Fibroblast of lung (primary cell): Measurements from ENCODE around the gene C3. TPM values are rescaled to one million over a fixed set of nuclear protein-coding genes. Genes with fewer than 3 reads are reported as not detected.
"Not testable (repeated sequence)": the region's sequence is repeated elsewhere in the genome, so short reads cannot be mapped to it uniquely, and the experiment has no call there.

Experiments
- DNase-seq, 2 donors: peaks; one replicate each; pipeline versions ENCODE4 v3.0.0 to v3.0.0-alpha.2; 2010; ENCODE audit warnings: low read depth in 2 of 2
- H2AFZ ChIP-seq: 2 replicates; pipeline ENCODE4 v1.5.1; 2012; ENCODE audit warnings: low read length, control low read depth, inconsistent platforms
- H3K27ac ChIP-seq: 2 replicates; pipeline ENCODE4 v1.5.1; 2011; ENCODE audit warnings: low read length, control low read depth; ENCODE audit not compliant: insufficient read depth
- H3K27me3 ChIP-seq: 2 replicates; pipeline ENCODE4 v1.5.1; 2011; ENCODE audit warnings: mild to moderate bottlenecking, low read length; ENCODE audit not compliant: control insufficient read depth, insufficient read depth
- H3K36me3 ChIP-seq: 2 replicates; pipeline ENCODE4 v1.5.1; 2011; ENCODE audit warnings: low read length; ENCODE audit not compliant: control insufficient read depth, insufficient read depth
- H3K4me1 ChIP-seq: 2 replicates; pipeline ENCODE4 v1.5.1; 2011; ENCODE audit warnings: low read length; ENCODE audit not compliant: control insufficient read depth, insufficient read depth; ENCODE audit errors: extremely low read depth
- H3K4me2 ChIP-seq: 2 replicates; pipeline ENCODE4 v1.5.1; 2011; ENCODE audit warnings: low read length, control low read depth; ENCODE audit not compliant: insufficient read depth; ENCODE audit errors: extremely low read depth
- H3K4me3 ChIP-seq, 4 experiments: fragments of 200-600 bp in 1 of 4; sonication (generic) in 1 of 4; replicated peaks in 1 of 4; 2 replicates each; pipeline ENCODE4 v1.5.1; 2011 to 2016; ENCODE audit warnings: low read length in 4 of 4, low read depth in 3 of 4, mild to moderate bottlenecking in 3 of 4, control low read depth in 2 of 4, inconsistent platforms in 1 of 4, mixed read lengths in 1 of 4; ENCODE audit not compliant: insufficient read depth in 1 of 4; ENCODE audit errors: control extremely low read depth in 1 of 4
- H3K79me2 ChIP-seq: 2 replicates; pipeline ENCODE4 v1.5.1; 2012; ENCODE audit warnings: mild to moderate bottlenecking, low read length, inconsistent platforms; ENCODE audit not compliant: control insufficient read depth, insufficient read depth
- H3K9ac ChIP-seq: 2 replicates; pipeline ENCODE4 v1.5.1; 2011; ENCODE audit warnings: mild to moderate bottlenecking, low read length, control low read depth; ENCODE audit not compliant: insufficient read depth
- H3K9me3 ChIP-seq: 2 replicates; pipeline ENCODE4 v1.5.1; 2012; ENCODE audit warnings: low read depth, low read length; ENCODE audit not compliant: control insufficient read depth, insufficient read depth
- H4K20me1 ChIP-seq: 2 replicates; pipeline ENCODE4 v1.5.1; 2011; ENCODE audit warnings: low read length; ENCODE audit not compliant: control insufficient read depth, insufficient read depth; ENCODE audit errors: extremely low read depth
- EZH2 ChIP-seq: IDR thresholded peaks from 2 replicates; pipeline ENCODE4 v1.5.1; 2012; ENCODE audit warnings: low read length, control low read depth, mild to moderate bottlenecking; ENCODE audit errors: missing control alignments
- polyA plus RNA-seq, 2 donors: library from polyadenylated mRNA; depleted of rRNA in 1 of 2; stranded (reverse) in 1 of 2; unstranded in 1 of 2; fragments of >200 nt; gene quantifications; 2 replicates each; pipeline ENCODE4 v1.2.1, GENCODE V29; 2011 to 2012; ENCODE audit warnings: missing spikeins in 1 of 2
- total RNA-seq: library from RNA; depleted of rRNA; stranded (reverse); fragments of >200 nt; gene quantifications from 2 replicates; pipeline ENCODE4 v1.2.1, GENCODE V29; 2014
- TF ChIP-seq, protein P1 (sequence below), 2 donors: IDR thresholded peaks in 1 of 2; conservative IDR thresholded peaks in 1 of 2; 1 replicate in 1 of 2; 2 replicates in 1 of 2; pipeline ENCODE4 v1.5.1; 2011 to 2012; ENCODE audit warnings: low read length in 2 of 2, control low read depth in 1 of 2, inconsistent platforms in 1 of 2, low read depth in 1 of 2, mild to moderate bottlenecking in 1 of 2

The C3 gene
- total and polyA plus RNA-seq, 2 donors (not counting 1 experiment from before 2014, with no cell fraction given) = 1.2 to 2.5 TPM

DNA sequence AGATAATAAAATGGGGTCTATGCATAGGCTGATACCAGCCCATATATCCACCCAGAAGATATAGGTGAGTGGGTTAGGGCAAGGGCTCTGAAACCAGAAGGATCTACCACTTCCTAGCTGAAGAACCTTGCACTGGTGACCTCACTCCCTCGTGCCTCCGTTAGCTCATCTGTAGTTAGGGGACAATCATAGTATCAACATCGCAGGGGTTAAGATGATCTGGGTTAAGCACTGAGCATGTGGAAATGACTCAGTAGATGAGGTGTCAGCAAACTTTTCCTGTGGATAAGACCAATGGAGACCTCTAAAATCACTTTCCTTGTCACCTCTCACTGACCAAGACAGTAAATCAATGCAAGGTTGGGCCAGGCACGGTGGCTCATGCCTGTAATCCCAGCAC lies 81.0 kb downstream of the C3 start:
- H3K4me1 ChIP-seq = no peaks in the 10 kb centered on the region
- H3K4me2 ChIP-seq = no peak overlapping the region
- peak in 1 of 2 donors; percentile 7 for DNase-seq
- H3K36me3 ChIP-seq = no peaks in the 10 kb centered on the region
- H3K27ac ChIP-seq = no peak overlapping the region
- no peaks in the 10 kb centered on the region for H3K27me3 ChIP-seq
- no peaks in the 10 kb centered on the region for H3K79me2 ChIP-seq
- H3K9me3 ChIP-seq = no peaks in the 10 kb centered on the region
- no peaks in the 10 kb centered on the region for H4K20me1 ChIP-seq
- no peak overlapping the region for H2AFZ ChIP-seq
- no peak overlapping the region for H3K4me3 ChIP-seq
- TF ChIP-seq EZH2 = no peak
- TF ChIP-seq, protein P1, sequence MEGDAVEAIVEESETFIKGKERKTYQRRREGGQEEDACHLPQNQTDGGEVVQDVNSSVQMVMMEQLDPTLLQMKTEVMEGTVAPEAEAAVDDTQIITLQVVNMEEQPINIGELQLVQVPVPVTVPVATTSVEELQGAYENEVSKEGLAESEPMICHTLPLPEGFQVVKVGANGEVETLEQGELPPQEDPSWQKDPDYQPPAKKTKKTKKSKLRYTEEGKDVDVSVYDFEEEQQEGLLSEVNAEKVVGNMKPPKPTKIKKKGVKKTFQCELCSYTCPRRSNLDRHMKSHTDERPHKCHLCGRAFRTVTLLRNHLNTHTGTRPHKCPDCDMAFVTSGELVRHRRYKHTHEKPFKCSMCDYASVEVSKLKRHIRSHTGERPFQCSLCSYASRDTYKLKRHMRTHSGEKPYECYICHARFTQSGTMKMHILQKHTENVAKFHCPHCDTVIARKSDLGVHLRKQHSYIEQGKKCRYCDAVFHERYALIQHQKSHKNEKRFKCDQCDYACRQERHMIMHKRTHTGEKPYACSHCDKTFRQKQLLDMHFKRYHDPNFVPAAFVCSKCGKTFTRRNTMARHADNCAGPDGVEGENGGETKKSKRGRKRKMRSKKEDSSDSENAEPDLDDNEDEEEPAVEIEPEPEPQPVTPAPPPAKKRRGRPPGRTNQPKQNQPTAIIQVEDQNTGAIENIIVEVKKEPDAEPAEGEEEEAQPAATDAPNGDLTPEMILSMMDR (conservative IDR thresholded peaks at IDR 0.05 in 1 of 2, IDR thresholded peaks at IDR 0.05 in 1 of 2; ENCODE audit: low read depth in 1 of 2, low read length in 2 of 2) = no peak
- no peak overlapping the region for H3K9ac ChIP-seq

DNA sequence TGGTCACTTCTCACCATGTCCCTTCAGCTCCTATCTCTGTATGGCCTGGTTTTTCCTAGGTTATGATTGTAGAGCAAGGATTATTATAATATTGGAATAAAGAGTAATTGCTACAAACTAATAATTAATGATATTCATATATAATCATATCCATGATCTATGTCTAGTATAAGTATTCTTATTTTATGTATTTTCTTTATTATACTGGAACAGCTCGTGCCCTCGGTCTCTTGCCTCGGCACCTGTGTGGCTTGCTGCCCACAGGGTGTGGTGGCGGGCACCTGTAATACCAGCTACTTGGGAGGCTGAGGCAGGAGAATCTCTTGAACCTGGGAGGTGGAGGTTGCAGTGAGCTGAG lies 87.0 kb downstream of the C3 start:
- not testable (repeated sequence) for H3K27ac ChIP-seq, H3K4me2 ChIP-seq, H3K4me3 ChIP-seq

DNA sequence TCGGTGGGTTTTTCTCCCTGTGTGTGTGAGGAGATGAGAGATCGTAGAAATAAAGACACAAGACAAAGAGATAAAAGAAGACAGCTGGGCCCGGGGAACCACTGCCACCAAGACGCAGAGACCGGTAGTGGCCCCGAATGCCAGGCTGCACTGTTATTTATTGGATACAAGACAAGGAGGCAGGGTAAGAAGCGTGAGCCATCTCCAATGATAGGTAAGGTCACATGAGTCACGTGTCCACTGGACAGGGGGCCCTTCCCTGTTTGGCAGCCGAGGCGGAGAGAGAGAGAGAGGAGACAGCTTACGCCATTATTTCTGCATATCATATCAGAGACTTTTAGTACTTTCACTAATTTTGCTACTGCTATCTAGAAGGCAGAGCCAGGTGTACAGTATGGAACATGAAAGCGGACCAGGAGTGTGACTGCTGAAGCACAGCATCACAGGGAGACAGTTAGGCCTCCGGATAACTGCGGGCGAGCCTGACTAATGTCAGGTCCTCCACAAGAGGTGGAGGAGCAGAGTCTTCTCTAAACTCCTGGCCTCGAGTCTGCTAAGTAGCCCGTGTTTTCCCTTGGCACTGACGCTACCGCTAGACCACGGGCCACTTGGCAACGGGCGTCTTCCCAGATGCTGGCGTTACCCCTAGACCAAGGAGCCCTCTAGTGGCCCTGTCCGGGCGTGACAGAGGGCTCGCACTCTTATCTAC lies 87.5 kb downstream of the C3 start:
- not testable (repeated sequence) for H3K4me1 ChIP-seq, H2AFZ ChIP-seq, H3K9ac ChIP-seq, H3K27ac ChIP-seq, H3K4me3 ChIP-seq, H3K36me3 ChIP-seq, H3K79me2 ChIP-seq, H3K4me2 ChIP-seq, H3K9me3 ChIP-seq, H4K20me1 ChIP-seq, H3K27me3 ChIP-seq
- peak; percentile 54 to 62 for DNase-seq
- TF ChIP-seq, protein P1 (conservative IDR thresholded peaks at IDR 0.05 in 1 of 2, IDR thresholded peaks at IDR 0.05 in 1 of 2; ENCODE audit: low read depth in 1 of 2, low read length in 2 of 2) = peak; percentile 58 to 65

More for the DNA sequence above, 87.0 kb downstream of the C3 start:
- not testable (repeated sequence) for H3K4me1 ChIP-seq, H3K9ac ChIP-seq, H3K9me3 ChIP-seq, DNase-seq, H3K79me2 ChIP-seq, H3K36me3 ChIP-seq, H3K27me3 ChIP-seq, H4K20me1 ChIP-seq, H2AFZ ChIP-seq
